ENCODE results near the gene MYRIP. TPM values are rescaled to one million over a fixed set of nuclear protein-coding genes. Genes with fewer than 3 reads are reported as not detected.
A peak's percentile ranks its signal among the peaks of the same experiment; 100 is the strongest.

MYRIP gene
- total and polyA plus RNA-seq, 5 donors, result 2.4 to 12.1 (median 6.9) TPM

GRCh38 chr3:39965997-39966396, 156.6 kb downstream of the MYRIP start:
- Histone ChIP-seq H3K4me1 (ENCODE audit: control insufficient read depth, insufficient read depth, low read length) (peaks cover 4% of the 10 kb centered on the region), H3K27ac (ENCODE audit: low read length) (no peak overlapping the region), H3K9me3 (ENCODE audit: control insufficient read depth, low read length) (no peaks in the 10 kb centered on the region), H3K4me3 (ENCODE audit: low read length) (no peak overlapping the region), H3K27me3 (ENCODE audit: control insufficient read depth, insufficient read depth) (no peaks in the 10 kb centered on the region)
- ATAC-seq (peak; percentile 72 to 78), DNase-seq (no peak)
- intact Hi-C loops (cut with DNase I), result no loop called here
- 55% methylated on average over 2 of the region's 2 CpGs for WGBS

GRCh38 chr3:39970982-39971381, 161.6 kb downstream of the MYRIP start:
- Histone ChIP-seq H3K4me1 (ENCODE audit: control insufficient read depth, insufficient read depth, low read length) (no peaks in the 10 kb centered on the region), H3K4me3 (ENCODE audit: low read length) (no peak overlapping the region), H3K27ac (ENCODE audit: low read length) (no peak overlapping the region), H3K27me3 (ENCODE audit: control insufficient read depth, insufficient read depth) (no peaks in the 10 kb centered on the region), H3K9me3 (ENCODE audit: control insufficient read depth, low read length) (no peaks in the 10 kb centered on the region)
- intact Hi-C loops (cut with DNase I), result no loop called here
- WGBS, result 85% methylated on average over 2 of the region's 2 CpGs
- DNase-seq (no peak), ATAC-seq (no peak)

GRCh38 chr3:39971559-39972031, 162.2 kb downstream of the MYRIP start:
- no peaks in the 10 kb centered on the region for H3K27me3 ChIP-seq (ENCODE audit: control insufficient read depth, insufficient read depth)
- ATAC-seq (no peak), DNase-seq (no peak)
- intact Hi-C loops (cut with DNase I), result no loop called here
- WGBS, result 92% methylated on average over 3 of the region's 3 CpGs
- no peaks in the 10 kb centered on the region for H3K4me1 ChIP-seq (ENCODE audit: control insufficient read depth, insufficient read depth, low read length)
- no peak overlapping the region for H3K27ac ChIP-seq (ENCODE audit: low read length)
- no peaks in the 10 kb centered on the region for H3K9me3 ChIP-seq (ENCODE audit: control insufficient read depth, low read length)
- no peak overlapping the region for H3K4me3 ChIP-seq (ENCODE audit: low read length)

GRCh38 chr3:39972508-39972907, 163.1 kb downstream of the MYRIP start:
- H3K27me3 ChIP-seq (ENCODE audit: control insufficient read depth, insufficient read depth), result no peaks in the 10 kb centered on the region
- no peak for ATAC-seq
- WGBS, result 90% methylated on average over 5 of the region's 5 CpGs
- no peaks in the 10 kb centered on the region for H3K4me1 ChIP-seq (ENCODE audit: control insufficient read depth, insufficient read depth, low read length)
- H3K9me3 ChIP-seq (ENCODE audit: control insufficient read depth, low read length), result no peaks in the 10 kb centered on the region
- no peak overlapping the region for H3K4me3 ChIP-seq (ENCODE audit: low read length)
- no peak overlapping the region for H3K27ac ChIP-seq (ENCODE audit: low read length)
- intact Hi-C loops (cut with DNase I), result no loop called here
- DNase-seq, result no peak

GRCh38 chr3:39977058-39977794, 167.8 kb downstream of the MYRIP start:
- WGBS, result 52% methylated on average over 6 of the region's 6 CpGs
- intact Hi-C loops (cut with DNase I), result no loop called here
- peak; percentile 41 to 71 for ATAC-seq

GRCh38 chr3:39978308-39978707, 168.9 kb downstream of the MYRIP start:
- intact Hi-C loops (cut with DNase I), result no loop called here
- 51% methylated on average over 3 of the region's 3 CpGs for WGBS
- Histone ChIP-seq H3K4me1 (ENCODE audit: control insufficient read depth, insufficient read depth, low read length) (no peaks in the 10 kb centered on the region), H3K9me3 (ENCODE audit: control insufficient read depth, low read length) (no peaks in the 10 kb centered on the region), H3K27me3 (ENCODE audit: control insufficient read depth, insufficient read depth) (no peaks in the 10 kb centered on the region), H3K4me3 (ENCODE audit: low read length) (no peak overlapping the region), H3K27ac (ENCODE audit: low read length) (no peak overlapping the region)
- ATAC-seq (peak in 1 of 2 donors; percentile 76), DNase-seq (peak in 1 of 3 donors; percentile 29)

More at GRCh38 chr3:39977058-39977794, 167.8 kb downstream of the MYRIP start:
- Histone ChIP-seq H3K27ac (ENCODE audit: low read length) (no peak overlapping the region), H3K4me3 (ENCODE audit: low read length) (no peak overlapping the region), H3K27me3 (ENCODE audit: control insufficient read depth, insufficient read depth) (no peaks in the 10 kb centered on the region), H3K9me3 (ENCODE audit: control insufficient read depth, low read length) (no peaks in the 10 kb centered on the region), H3K4me1 (ENCODE audit: control insufficient read depth, insufficient read depth, low read length) (no peaks in the 10 kb centered on the region)
- no peak for DNase-seq

- 65% methylated on average over 4 of the region's 4 CpGs for WGBS
- peak in 1 of 3 donors; percentile 20 for DNase-seq
Measured at GRCh38 chr3:39980058-39980457, 170.6 kb downstream of the MYRIP start.

GRCh38 chr3:39980781-39981180, 171.4 kb downstream of the MYRIP start:
- intact Hi-C loops (cut with DNase I), result no loop called here
- 69% methylated on average over 3 of the region's 3 CpGs for WGBS
- Histone ChIP-seq H3K4me1 (ENCODE audit: control insufficient read depth, insufficient read depth, low read length) (no peaks in the 10 kb centered on the region), H3K9me3 (ENCODE audit: control insufficient read depth, low read length) (no peaks in the 10 kb centered on the region), H3K4me3 (ENCODE audit: low read length) (no peak overlapping the region), H3K27me3 (ENCODE audit: control insufficient read depth, insufficient read depth) (no peaks in the 10 kb centered on the region), H3K27ac (ENCODE audit: low read length) (no peak overlapping the region)
- no peak for DNase-seq
- ATAC-seq, result no peak

More at GRCh38 chr3:39980058-39980457, 170.6 kb downstream of the MYRIP start:
- peak in 1 of 2 donors; percentile 90 for ATAC-seq
- intact Hi-C loops (cut with DNase I), result no loop called here
- Histone ChIP-seq H3K27ac (ENCODE audit: low read length) (no peak overlapping the region), H3K4me3 (ENCODE audit: low read length) (no peak overlapping the region), H3K27me3 (ENCODE audit: control insufficient read depth, insufficient read depth) (no peaks in the 10 kb centered on the region), H3K9me3 (ENCODE audit: control insufficient read depth, low read length) (no peaks in the 10 kb centered on the region), H3K4me1 (ENCODE audit: control insufficient read depth, insufficient read depth, low read length) (no peaks in the 10 kb centered on the region)

- intact Hi-C loops (cut with DNase I), result no loop called here
- no peak for ATAC-seq
- Histone ChIP-seq H3K27ac (ENCODE audit: low read length) (no peak overlapping the region), H3K9me3 (ENCODE audit: control insufficient read depth, low read length) (no peaks in the 10 kb centered on the region), H3K4me1 (ENCODE audit: control insufficient read depth, insufficient read depth, low read length) (no peaks in the 10 kb centered on the region), H3K27me3 (ENCODE audit: control insufficient read depth, insufficient read depth) (no peaks in the 10 kb centered on the region), H3K4me3 (ENCODE audit: low read length) (no peak overlapping the region)
- 48% methylated on average over 1 of the region's 1 CpG for WGBS
- no peak for DNase-seq
Measured at GRCh38 chr3:39981547-39982184, 172.3 kb downstream of the MYRIP start.

GRCh38 chr3:39982665-39983357, 173.4 kb downstream of the MYRIP start:
- intact Hi-C loops (cut with DNase I), result no loop called here
- WGBS, result 94% methylated on average over 7 of the region's 7 CpGs
- no peak overlapping the region for H3K27ac ChIP-seq (ENCODE audit: low read length)
- H3K27me3 ChIP-seq (ENCODE audit: control insufficient read depth, insufficient read depth), result no peaks in the 10 kb centered on the region
- no peaks in the 10 kb centered on the region for H3K4me1 ChIP-seq (ENCODE audit: control insufficient read depth, insufficient read depth, low read length)
- no peaks in the 10 kb centered on the region for H3K9me3 ChIP-seq (ENCODE audit: control insufficient read depth, low read length)
- H3K4me3 ChIP-seq (ENCODE audit: low read length), result no peak overlapping the region
- DNase-seq (no peak), ATAC-seq (no peak)

GRCh38 chr3:39989746-39990145, 180.3 kb downstream of the MYRIP start:
- ATAC-seq (no peak), DNase-seq (no peak)
- no peak overlapping the region for H3K4me3 ChIP-seq (ENCODE audit: low read length)
- no peaks in the 10 kb centered on the region for H3K27me3 ChIP-seq (ENCODE audit: control insufficient read depth, insufficient read depth)
- WGBS, result 84% methylated on average over 3 of the region's 3 CpGs
- intact Hi-C loops (cut with DNase I), result no loop called here
- H3K27ac ChIP-seq (ENCODE audit: low read length), result no peak overlapping the region
- no peaks in the 10 kb centered on the region for H3K9me3 ChIP-seq (ENCODE audit: control insufficient read depth, low read length)
- no peaks in the 10 kb centered on the region for H3K4me1 ChIP-seq (ENCODE audit: control insufficient read depth, insufficient read depth, low read length)

All from right cardiac atrium (tissue), 5 donors.